ENCODE measurements around the gene BATF. TPM values are rescaled to one million over a fixed set of nuclear protein-coding genes. Genes with fewer than 3 reads are reported as not detected.

The BATF gene
- total and polyA plus RNA-seq, 2 of the 8 experiments (the other 6 are each of a cell fraction or from before 2014, with no cell fraction given), result not detected

- peak overlapping the region; percentile 20; the same call in 1 of the 2 replicates for H2AFZ ChIP-seq (ENCODE audit: low read length)
- no peak overlapping the region for H3K4me2 ChIP-seq (ENCODE audit: insufficient read depth in 1 of 2, low read depth in 2 of 2, low read length in 2 of 2)
- no peak overlapping the region for H3K23ac ChIP-seq (ENCODE audit: insufficient read length)
- CTCF ChIA-PET (ENCODE audit: partially characterized antibody), result interaction anchor here (0.7 to 8.0 kb wide), 42 partner anchors 9 to 360 kb away, joined by 3 to 184 read pairs (median 5); partner anchors contain the start of genes BATF and JDP2
- no peak overlapping the region for H2BK120ac ChIP-seq (replicated peaks; ENCODE audit: low read depth, low read length)
- no peak overlapping the region for H3K27ac ChIP-seq (ENCODE audit: low read depth, low read length)
- H3K56ac ChIP-seq (replicated peaks; ENCODE audit: insufficient read length, low read depth, low read length), result no peak overlapping the region
- H2AK5ac ChIP-seq (ENCODE audit: low read depth, low read length), result no peak overlapping the region; the same call in 1 of the 2 replicates
- H2BK5ac ChIP-seq (ENCODE audit: low read depth, low read length), result 0 out of 2 replicates have a peak overlapping the region, but pooled peaks have one; percentile 11
- TF ChIP-seq PHF8 (conservative IDR thresholded peaks at IDR 0.05; ENCODE audit: low read depth, low read length) (no peak), RBBP5 (IDR thresholded peaks at IDR 0.05; ENCODE audit: borderline replicate concordance, low read depth, low read length) (no peak), POLR2AphosphoS5 (IDR thresholded peaks at IDR 0.05; ENCODE audit: low read depth, low read length) (no peak), BACH1 (IDR thresholded peaks at IDR 0.05; ENCODE audit: low read length) (no peak), NANOG (IDR thresholded peaks at IDR 0.05; ENCODE audit: insufficient read depth, low read depth, low read length, poor library complexity, severe bottlenecking) (no peak)
- no peak overlapping the region for H2BK12ac ChIP-seq (ENCODE audit: low read depth, low read length)
- H3K14ac ChIP-seq (ENCODE audit: insufficient read length), result no peak overlapping the region
- no peaks in the 10 kb centered on the region for H3K79me1 ChIP-seq (ENCODE audit: low read depth, low read length)
- no peaks in the 10 kb centered on the region for H3K36me3 ChIP-seq (ENCODE audit: control insufficient read depth in 2 of 4, insufficient read depth in 4 of 4, low read length in 3 of 4)
- 81% methylated on average over 6 of the region's 6 CpGs; no CpG with 5 or more reads in 1 of the 2 experiments for WGBS, 2 experiments (ENCODE audit: extremely low coverage in 1 of 2, insufficient coverage in 1 of 2, insufficient read length in 1 of 2, insufficient replicate concordance in 2 of 2, low coverage in 1 of 2, low lambda C conversion rate in 2 of 2, missing lambda C conversion rate in 1 of 2)
- H3K4me3 ChIP-seq (ENCODE audit: extremely low read depth in 1 of 4, insufficient read depth in 2 of 4, low read depth in 3 of 4, low read length in 4 of 4), result no peak overlapping the region
- H3K27me3 ChIP-seq (replicated peaks in 1 of 4; ENCODE audit: control insufficient read depth in 3 of 4, extremely low read depth in 1 of 4, insufficient read depth in 3 of 4, low read length in 3 of 4), result 0 out of 7 replicates have a peak, but pooled peaks cover 0 to 2% (median 0%) of the 10 kb centered on the region in 4 experiments
- H4K91ac ChIP-seq (replicated peaks; ENCODE audit: insufficient read length, low read length), result no peak overlapping the region
- H3K23me2 ChIP-seq (ENCODE audit: low read depth, low read length), result no peaks in the 10 kb centered on the region
- H4K5ac ChIP-seq (ENCODE audit: insufficient read length, low read depth, low read length), result no peak overlapping the region
- H3K79me2 ChIP-seq (ENCODE audit: control insufficient read depth in 1 of 2, insufficient read depth in 2 of 2, low read length in 2 of 2), result no peaks in the 10 kb centered on the region
- H2BK15ac ChIP-seq (ENCODE audit: low read length), result peak overlapping the region; percentile 90; the same call in 1 of the 2 replicates
- no peaks in the 10 kb centered on the region for H4K20me1 ChIP-seq (replicated peaks in 1 of 2; ENCODE audit: control insufficient read depth in 1 of 2, insufficient read depth in 2 of 2, low read length in 2 of 2)
- no peak overlapping the region for H3K9ac ChIP-seq (replicated peaks in 1 of 4; ENCODE audit: extremely low read depth in 1 of 4, low read depth in 3 of 4, low read length in 3 of 4)
- peak in 1 of 2 experiments; percentile 33 for DNase-seq (ENCODE audit: low read depth in 1 of 2, low spot score in 2 of 2)
- H3K4ac ChIP-seq (replicated peaks; ENCODE audit: insufficient read length, low read depth, low read length), result no peak overlapping the region
- FAIRE-seq, result no peak
- no peak overlapping the region for H3K18ac ChIP-seq (ENCODE audit: extremely low read depth, low read length)
- H3K9me3 ChIP-seq (ENCODE audit: insufficient read depth in 2 of 2, low read depth in 1 of 2, low read length in 1 of 2), result no peaks in the 10 kb centered on the region
- H4K8ac ChIP-seq (ENCODE audit: extremely low read depth, insufficient read depth, low read length), result no peak overlapping the region
- POLR2A ChIA-PET (ENCODE audit: partially characterized antibody), result interaction anchor here (0.9 to 1.1 kb wide), 2 partner anchors 36 to 211 kb away, joined by 3 read pairs; partner anchors contain the start of gene FOS
- H3K4me1 ChIP-seq (replicated peaks in 1 of 4; ENCODE audit: control insufficient read depth in 3 of 4, insufficient read depth in 4 of 4, low read length in 3 of 4), result no peaks in the 10 kb centered on the region
- H2BK20ac ChIP-seq (ENCODE audit: low read length), result no peak overlapping the region
These were observed 32.8 kb upstream of the BATF start for GRCh38 chr14:75489480-75489837.

Measured in H1 (cell line).